GM12864 (cell line): ENCODE measurements around the gene ARID2.

Experiments used
- DNase-seq: peaks from one replicate; pipeline ENCODE4 v3.0.0-alpha.2; 2011; ENCODE audit warnings: low read depth
- H3K4me3 ChIP-seq: 2 replicates; pipeline ENCODE4 v1.5.1; 2011; ENCODE audit warnings: mild to moderate bottlenecking, low read depth, low read length, control low read depth
- TF ChIP-seq, protein P1 (sequence below): IDR thresholded peaks from 2 replicates; pipeline ENCODE4 v1.5.1; 2011; ENCODE audit warnings: low read depth, mild to moderate bottlenecking, moderate library complexity, low read length, control low read depth, inconsistent platforms; ENCODE audit errors: missing control alignments

The ARID2 gene

DNA sequence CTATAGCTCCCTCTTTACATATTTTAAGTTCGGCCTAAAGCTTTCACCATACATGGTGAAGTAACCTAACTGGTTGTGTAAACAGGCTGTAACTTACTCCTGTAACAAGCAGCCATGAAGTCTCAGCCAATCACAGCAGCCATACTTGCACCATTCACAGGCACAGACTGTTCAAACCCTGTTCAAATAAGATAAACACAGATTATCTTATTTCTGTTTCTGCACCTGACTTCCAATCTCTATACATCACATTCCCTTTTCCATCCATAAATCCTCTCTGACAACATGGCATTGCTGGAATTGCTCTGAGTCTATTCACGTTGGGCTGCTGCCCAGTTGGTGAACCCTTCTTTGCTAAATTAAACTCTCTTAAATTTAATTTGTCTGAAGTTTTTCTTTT, 34.5 kb upstream of the ARID2 start:
- no peak overlapping the region for H3K4me3 ChIP-seq
- DNase-seq: no peak
- TF ChIP-seq, protein P1, sequence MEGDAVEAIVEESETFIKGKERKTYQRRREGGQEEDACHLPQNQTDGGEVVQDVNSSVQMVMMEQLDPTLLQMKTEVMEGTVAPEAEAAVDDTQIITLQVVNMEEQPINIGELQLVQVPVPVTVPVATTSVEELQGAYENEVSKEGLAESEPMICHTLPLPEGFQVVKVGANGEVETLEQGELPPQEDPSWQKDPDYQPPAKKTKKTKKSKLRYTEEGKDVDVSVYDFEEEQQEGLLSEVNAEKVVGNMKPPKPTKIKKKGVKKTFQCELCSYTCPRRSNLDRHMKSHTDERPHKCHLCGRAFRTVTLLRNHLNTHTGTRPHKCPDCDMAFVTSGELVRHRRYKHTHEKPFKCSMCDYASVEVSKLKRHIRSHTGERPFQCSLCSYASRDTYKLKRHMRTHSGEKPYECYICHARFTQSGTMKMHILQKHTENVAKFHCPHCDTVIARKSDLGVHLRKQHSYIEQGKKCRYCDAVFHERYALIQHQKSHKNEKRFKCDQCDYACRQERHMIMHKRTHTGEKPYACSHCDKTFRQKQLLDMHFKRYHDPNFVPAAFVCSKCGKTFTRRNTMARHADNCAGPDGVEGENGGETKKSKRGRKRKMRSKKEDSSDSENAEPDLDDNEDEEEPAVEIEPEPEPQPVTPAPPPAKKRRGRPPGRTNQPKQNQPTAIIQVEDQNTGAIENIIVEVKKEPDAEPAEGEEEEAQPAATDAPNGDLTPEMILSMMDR: no peak

DNA sequence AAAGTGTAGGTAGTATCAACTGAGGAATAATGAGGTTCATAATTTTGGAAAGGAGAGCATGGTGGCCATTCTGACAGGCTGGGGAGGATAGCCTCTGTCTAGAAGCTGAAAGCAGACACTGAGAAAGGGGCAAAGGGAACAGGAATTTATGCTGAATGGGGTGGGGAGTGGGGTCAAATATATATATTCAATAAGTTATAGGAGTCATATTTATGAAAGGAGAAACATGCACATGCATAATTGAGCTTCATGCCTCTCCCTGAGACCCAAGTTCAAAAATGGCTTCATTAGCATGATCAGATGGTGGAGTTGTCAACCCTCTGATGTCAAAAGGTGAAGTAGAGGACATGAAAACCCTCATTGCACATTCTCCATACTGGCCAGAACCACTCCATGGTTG, 33.9 kb upstream of the ARID2 start:
- H3K4me3 ChIP-seq: no peak overlapping the region
- TF ChIP-seq, protein P1: no peak
- no peak for DNase-seq

DNA sequence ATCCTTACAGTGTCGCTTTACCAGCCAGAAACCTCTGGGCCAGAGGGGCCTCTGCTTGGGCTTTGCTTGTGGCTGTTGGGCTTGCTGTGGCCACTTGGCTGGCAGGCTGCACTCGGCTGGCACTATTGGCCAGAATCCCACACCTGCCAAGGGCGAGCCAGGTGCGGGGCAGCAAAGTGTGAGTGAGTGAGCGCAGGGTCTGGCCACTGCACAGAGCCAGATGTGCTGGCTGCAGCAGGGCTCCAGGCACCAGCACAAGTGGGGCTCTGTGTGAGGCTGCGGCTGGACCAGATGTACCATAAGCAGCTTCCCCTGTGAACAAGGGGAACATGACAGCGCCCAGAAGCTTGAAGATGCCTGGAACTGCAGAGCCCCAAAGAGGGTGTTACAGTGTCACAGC, 33.5 kb upstream of the ARID2 start:
- no peak overlapping the region for H3K4me3 ChIP-seq
- no peak for DNase-seq
- TF ChIP-seq, protein P1: no peak

DNA sequence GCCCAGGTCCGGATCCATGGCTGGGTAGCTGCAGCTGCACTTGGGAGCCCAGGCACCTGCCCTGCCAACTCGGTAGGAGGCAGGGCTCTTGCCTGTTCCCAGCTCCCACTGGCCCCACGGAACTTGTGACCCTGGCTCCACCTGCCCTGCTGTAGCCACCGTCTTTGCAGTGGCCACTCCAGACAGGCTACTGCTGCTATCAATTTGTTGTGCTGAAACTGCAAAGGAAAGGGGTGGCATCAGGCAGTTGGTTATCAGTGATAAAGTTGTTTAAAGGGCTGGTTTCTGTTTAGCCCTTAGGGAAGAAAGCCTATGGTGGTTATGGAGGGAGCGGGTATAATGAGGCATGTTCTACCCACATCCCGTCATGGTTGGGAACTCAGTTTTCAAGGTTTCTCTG, 32.1 kb upstream of the ARID2 start:
- TF ChIP-seq, protein P1: no peak
- no peak overlapping the region for H3K4me3 ChIP-seq
- no peak for DNase-seq

DNA sequence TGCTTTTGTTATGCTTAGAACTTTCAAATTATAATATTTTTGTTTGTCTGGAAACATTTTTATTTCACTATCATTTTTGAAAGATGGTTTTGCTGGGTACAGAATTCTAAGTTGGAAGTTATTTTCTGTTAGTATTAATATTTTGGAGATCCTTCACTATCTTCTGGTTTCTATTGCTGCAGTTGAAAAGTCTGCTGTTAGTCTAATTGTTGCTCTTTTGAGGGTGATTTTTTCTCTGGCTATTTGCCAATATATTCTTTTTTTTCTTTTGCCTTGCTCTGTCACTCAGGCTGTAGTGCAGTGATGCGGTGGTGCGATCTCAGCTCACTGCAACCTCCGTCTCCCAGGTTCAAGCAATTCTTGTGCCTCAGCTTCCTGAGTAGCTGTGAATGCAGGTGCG, 28.2 kb upstream of the ARID2 start:
- TF ChIP-seq, protein P1: no peak
- DNase-seq: no peak

DNA sequence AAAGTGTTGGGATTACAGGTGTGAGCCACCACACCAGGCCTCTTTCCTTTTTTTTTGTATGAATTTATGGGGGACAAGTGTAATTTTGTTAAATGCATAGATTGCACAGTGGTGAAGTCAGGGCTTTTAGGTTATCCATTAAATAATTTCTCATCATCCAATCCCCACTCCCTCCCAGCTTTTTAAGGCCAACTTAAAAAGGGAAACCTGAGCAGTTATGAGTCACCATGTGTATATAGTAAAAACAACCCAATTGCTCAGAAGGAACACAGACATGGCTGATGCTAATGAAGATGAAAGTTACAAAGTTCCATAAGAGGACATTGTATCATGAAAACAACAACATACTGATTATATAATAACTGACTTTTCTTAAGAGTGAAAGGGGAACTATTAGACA, 25.6 kb upstream of the ARID2 start:
- TF ChIP-seq, protein P1: no peak
- no peak for DNase-seq

More for the DNA sequence above, 28.2 kb upstream of the ARID2 start:
- H3K4me3 ChIP-seq: no peak overlapping the region

DNA sequence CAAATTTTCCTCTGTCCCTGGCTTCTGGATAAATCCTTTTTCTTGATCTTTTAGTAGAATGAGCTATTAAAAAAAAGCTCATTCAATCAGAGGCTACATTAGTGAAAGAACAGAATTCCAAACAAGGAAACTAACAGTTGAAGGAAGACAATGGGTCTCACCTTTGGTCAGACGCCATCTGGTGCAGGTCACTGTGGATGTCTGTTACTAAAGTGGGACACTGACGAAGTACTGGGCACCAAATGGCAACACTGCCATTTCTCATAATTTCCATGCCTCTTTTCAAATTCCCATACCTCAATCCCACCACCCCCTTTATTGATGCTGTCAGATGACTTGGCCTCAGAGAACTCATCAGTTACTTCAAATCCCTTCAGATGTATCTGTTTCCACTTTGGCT, 24.5 kb upstream of the ARID2 start:
- DNase-seq: no peak
- no peak overlapping the region for H3K4me3 ChIP-seq
- TF ChIP-seq, protein P1: no peak

More for the DNA sequence above, 25.6 kb upstream of the ARID2 start:
- no peak overlapping the region for H3K4me3 ChIP-seq
